ENCODE measurements around the gene RUNX1.

Gene RUNX1

GRCh38 chr21:35026617-35027562 is 22.2 kb downstream of the RUNX1 start:
- no peak for TF ChIP-seq CTCF (IDR thresholded peaks at IDR 0.05; ENCODE audit: control insufficient read depth, insufficient read depth, low read depth, low read length, missing control alignments)

GRCh38 chr21:35026153-35026500 is 23.0 kb downstream of the RUNX1 start:
- DNase-seq (ENCODE audit: low read depth), result no peak
- no peak overlapping the region for H3K4me3 ChIP-seq (ENCODE audit: control insufficient read depth, low read depth, low read length)
- TF ChIP-seq CTCF (IDR thresholded peaks at IDR 0.05; ENCODE audit: control insufficient read depth, insufficient read depth, low read depth, low read length, missing control alignments), result no peak

More at GRCh38 chr21:35026617-35027562, 22.2 kb downstream of the RUNX1 start:
- no peak for DNase-seq (ENCODE audit: low read depth)
- H3K4me3 ChIP-seq (ENCODE audit: control insufficient read depth, low read depth, low read length), result peak overlapping the region; percentile 1; the same call in 1 of the 2 replicates

DNA sequence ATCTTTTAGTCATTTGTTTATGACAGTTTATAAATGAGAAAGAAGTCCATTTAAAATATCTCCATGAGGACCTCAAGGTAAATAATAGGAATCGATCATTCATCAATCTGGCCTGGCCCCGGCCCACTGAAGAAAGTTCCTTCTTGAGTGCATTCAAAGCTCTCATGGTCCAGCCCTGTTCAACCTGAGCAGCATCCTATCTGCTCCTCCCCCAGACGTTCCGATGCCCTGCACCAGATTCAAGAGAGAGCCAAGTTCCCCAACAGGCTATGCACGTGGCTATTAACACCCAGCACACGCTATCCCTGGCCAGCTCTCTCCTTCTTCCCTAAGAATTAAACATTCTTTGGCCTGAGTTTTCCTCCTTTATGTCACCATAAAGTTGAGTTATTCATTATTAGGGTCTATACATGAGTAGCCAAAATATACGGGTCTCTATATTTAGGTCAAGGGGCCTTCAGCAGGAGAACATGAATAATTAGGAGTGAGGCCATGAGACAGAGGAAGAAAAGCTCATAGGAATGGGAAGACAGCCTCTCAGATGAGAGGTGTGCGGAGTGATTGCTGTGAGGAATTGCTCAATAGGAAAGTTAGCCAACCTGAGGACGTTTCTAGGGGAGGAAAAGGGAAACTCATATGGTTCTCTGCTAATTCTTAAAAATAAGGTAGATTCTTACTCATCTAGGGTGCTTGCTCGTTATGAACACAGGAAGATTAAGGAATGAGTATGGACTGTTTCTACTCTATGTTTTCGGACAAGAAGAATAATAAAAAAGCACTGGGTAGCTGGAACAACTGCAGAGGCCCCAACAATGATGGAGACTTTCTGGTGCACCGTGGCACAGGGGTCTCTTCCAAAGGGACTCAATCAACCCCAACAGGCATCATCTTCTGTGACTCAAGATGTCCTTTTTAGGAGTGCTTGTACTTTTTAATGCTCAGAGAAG is 23.6 kb downstream of the RUNX1 start:
- DNase-seq (ENCODE audit: low read depth), result no peak
- TF ChIP-seq CTCF (IDR thresholded peaks at IDR 0.05; ENCODE audit: control insufficient read depth, insufficient read depth, low read depth, low read length, missing control alignments), result no peak
- H3K4me3 ChIP-seq (ENCODE audit: control insufficient read depth, low read depth, low read length), result no peak overlapping the region

DNA sequence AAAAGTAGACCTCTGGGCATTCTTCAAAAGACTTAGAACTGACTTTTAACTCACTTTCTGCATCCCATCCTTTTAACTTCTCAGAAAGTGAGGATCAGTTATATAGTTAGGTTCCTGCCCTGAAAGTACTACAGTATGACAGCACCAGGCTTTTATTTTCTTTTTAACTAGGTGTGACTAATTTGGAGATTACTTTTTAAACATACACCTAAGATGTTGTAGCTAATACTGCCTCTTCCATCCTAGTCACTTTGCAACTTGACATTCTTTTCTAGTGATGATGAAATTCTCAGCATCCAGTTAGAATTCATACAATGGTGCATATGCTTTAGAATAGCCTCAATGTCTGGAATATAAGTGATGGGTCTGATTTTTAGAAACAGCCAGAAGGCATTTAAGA is 24.6 kb downstream of the RUNX1 start:
- no peak for TF ChIP-seq CTCF (IDR thresholded peaks at IDR 0.05; ENCODE audit: control insufficient read depth, insufficient read depth, low read depth, low read length, missing control alignments)
- no peak for DNase-seq (ENCODE audit: low read depth)
- H3K4me3 ChIP-seq (ENCODE audit: control insufficient read depth, low read depth, low read length), result no peak overlapping the region

DNA sequence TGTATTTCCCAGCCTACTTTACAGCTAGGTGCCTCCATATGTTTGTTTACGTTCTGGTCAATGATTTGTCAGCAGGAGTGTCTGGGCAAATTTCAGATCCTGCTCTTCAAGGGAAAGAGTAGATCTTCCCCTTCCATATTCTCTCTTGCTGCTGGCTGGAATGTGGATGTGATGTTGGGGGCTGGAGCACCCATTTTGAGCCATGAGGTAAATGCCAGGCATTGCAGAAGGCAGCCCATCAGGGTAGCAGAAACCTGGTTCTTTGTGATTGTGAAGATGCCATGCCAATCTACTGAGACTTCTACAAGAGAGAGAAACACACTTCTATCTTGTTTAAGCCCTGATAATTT is 25.1 kb downstream of the RUNX1 start:
- no peak for DNase-seq (ENCODE audit: low read depth)
- no peak overlapping the region for H3K4me3 ChIP-seq (ENCODE audit: control insufficient read depth, low read depth, low read length)
- TF ChIP-seq CTCF (IDR thresholded peaks at IDR 0.05; ENCODE audit: control insufficient read depth, insufficient read depth, low read depth, low read length, missing control alignments), result no peak

DNA sequence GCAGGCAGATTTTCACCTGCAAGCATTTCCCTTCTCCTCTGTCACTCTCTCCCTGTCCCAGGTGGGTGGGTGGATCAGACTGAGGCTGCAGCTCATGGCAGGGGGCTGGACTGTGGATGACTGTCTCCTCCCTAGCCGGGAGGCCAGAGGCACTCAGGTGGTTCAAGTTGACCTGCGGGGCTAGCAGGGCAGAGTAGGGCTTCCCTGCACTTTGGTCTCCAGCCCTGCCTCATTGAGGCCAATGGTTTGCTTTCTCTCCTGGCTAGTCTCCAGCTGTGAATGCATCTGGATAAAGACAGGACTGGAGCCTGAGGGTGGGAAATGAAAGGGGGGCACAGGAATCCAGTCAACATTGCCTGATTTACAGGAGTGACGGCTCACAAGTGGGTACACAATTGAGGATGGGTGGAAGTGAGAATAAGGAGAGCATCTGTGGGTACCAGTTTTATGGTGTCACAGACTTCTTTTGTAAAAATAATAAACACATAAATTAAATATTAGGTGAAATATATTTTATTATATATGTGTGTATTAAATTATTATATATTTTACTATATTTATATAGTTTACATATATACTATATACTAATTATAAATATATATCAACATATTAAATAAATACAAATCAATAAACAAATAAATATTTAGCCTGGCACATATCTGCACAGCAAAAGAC is 25.6 kb downstream of the RUNX1 start:
- H3K4me3 ChIP-seq (ENCODE audit: control insufficient read depth, low read depth, low read length), result no peak overlapping the region
- no peak for DNase-seq (ENCODE audit: low read depth)
- no peak for TF ChIP-seq CTCF (IDR thresholded peaks at IDR 0.05; ENCODE audit: control insufficient read depth, insufficient read depth, low read depth, low read length, missing control alignments)

Measured in AG09309 (cell line).